HEK293 (cell line): ENCODE measurements around the gene WDR55.

Experiments
- FEZF1 ChIP-seq: fragments of 450-650 bp; formaldehyde crosslinking; IDR thresholded peaks from 2 replicates; pipeline ENCODE4 v1.5.1; 2016; ENCODE audit warnings: missing biosample characterization, missing genetic modification characterization
- HOXD13 ChIP-seq: sonication (generic); formaldehyde crosslinking; IDR thresholded peaks from 2 replicates; pipeline ENCODE4 v1.8.0; 2022; ENCODE audit warnings: missing genetic modification reagents, borderline replicate concordance
- IKZF3 ChIP-seq: fragments of 450-650 bp; IDR thresholded peaks from 2 replicates; pipeline ENCODE4 v1.5.0; 2018; ENCODE audit warnings: missing biosample characterization, mild to moderate bottlenecking, missing genetic modification characterization, moderate library complexity
- KLF10 ChIP-seq: fragments of 450-650 bp; IDR thresholded peaks from 2 replicates; pipeline ENCODE4 v1.5.1; 2018; ENCODE audit warnings: missing biosample characterization, mild to moderate bottlenecking, missing genetic modification characterization
- MZF1 ChIP-seq: fragments of 450-650 bp; formaldehyde crosslinking; IDR thresholded peaks from 2 replicates; pipeline ENCODE4 v1.5.1; 2017; ENCODE audit warnings: missing biosample characterization, missing genetic modification characterization, borderline replicate concordance
- RBAK ChIP-seq: fragments of 450-650 bp; formaldehyde crosslinking; IDR thresholded peaks from 2 replicates; pipeline ENCODE4 v1.5.1; 2016; ENCODE audit warnings: missing biosample characterization, missing genetic modification characterization
- WT1 ChIP-seq: fragments of 450-650 bp; formaldehyde crosslinking; IDR thresholded peaks from 2 replicates; pipeline ENCODE4 v1.5.1; 2016; ENCODE audit warnings: missing biosample characterization, missing genetic modification characterization
- ZBTB21 ChIP-seq: fragments of 450-650 bp; formaldehyde crosslinking; IDR thresholded peaks from 2 replicates; pipeline ENCODE4 v1.5.1; 2017; ENCODE audit warnings: missing biosample characterization, missing genetic modification characterization
- ZFP41 ChIP-seq: fragments of 450-650 bp; formaldehyde crosslinking; IDR thresholded peaks from 2 replicates; pipeline ENCODE4 v1.5.1; 2016; ENCODE audit warnings: missing biosample characterization, missing genetic modification characterization, borderline replicate concordance
- ZFP69B ChIP-seq: fragments of 450-650 bp; formaldehyde crosslinking; IDR thresholded peaks from 2 replicates; pipeline ENCODE4 v1.5.1; 2016; ENCODE audit warnings: missing biosample characterization, missing genetic modification characterization
- ZIC2 ChIP-seq: fragments of 450-650 bp; formaldehyde crosslinking; IDR thresholded peaks from 2 replicates; pipeline ENCODE4 v1.5.1; 2016; ENCODE audit warnings: missing biosample characterization, missing genetic modification characterization
- ZNF138 ChIP-seq: fragments of 450-650 bp; formaldehyde crosslinking; IDR thresholded peaks from 2 replicates; pipeline ENCODE4 v1.5.1; 2016; ENCODE audit warnings: missing biosample characterization, missing genetic modification characterization, borderline replicate concordance
- ZNF266 ChIP-seq: fragments of 450-650 bp; formaldehyde crosslinking; IDR thresholded peaks from 2 replicates; pipeline ENCODE4 v1.5.1; 2016; ENCODE audit warnings: missing biosample characterization, missing genetic modification characterization, low read depth
- ZNF37A ChIP-seq: fragments of 450-650 bp; IDR thresholded peaks from 2 replicates; pipeline ENCODE4 v1.5.1; 2018; ENCODE audit warnings: missing biosample characterization, missing genetic modification characterization
- ZNF596 ChIP-seq: fragments of 450-650 bp; IDR thresholded peaks from 2 replicates; pipeline ENCODE4 v1.5.0; 2018; ENCODE audit warnings: missing biosample characterization, mild to moderate bottlenecking, missing genetic modification characterization, moderate library complexity
- ZNF626 ChIP-seq: fragments of 450-650 bp; sonication (Bioruptor Pico); formaldehyde crosslinking; IDR thresholded peaks from 2 replicates; pipeline ENCODE4 v1.5.1; 2018; ENCODE audit warnings: missing biosample characterization, missing genetic modification characterization, inconsistent platforms
- ZNF660 ChIP-seq: fragments of 450-650 bp; IDR thresholded peaks from 2 replicates; pipeline ENCODE4 v1.5.1; 2018; ENCODE audit warnings: missing biosample characterization, mild to moderate bottlenecking, missing genetic modification characterization
- ZSCAN23 ChIP-seq: fragments of 450-650 bp; formaldehyde crosslinking; IDR thresholded peaks from 2 replicates; pipeline ENCODE4 v1.5.1; 2016; ENCODE audit warnings: missing biosample characterization, missing genetic modification characterization
- TF ChIP-seq, protein P1 (sequence below): fragments of 450-650 bp; formaldehyde crosslinking; conservative IDR thresholded peaks from 2 replicates; pipeline ENCODE4 v1.5.1; 2016; ENCODE audit warnings: low read depth, missing biosample characterization, missing genetic modification characterization
- TF ChIP-seq, protein P2 (sequence below): fragments of 450-650 bp; formaldehyde crosslinking; IDR thresholded peaks from 2 replicates; pipeline ENCODE4 v1.5.1; 2017; ENCODE audit warnings: missing biosample characterization, missing genetic modification characterization
- TF ChIP-seq, protein P3 (sequence below): fragments of 450-650 bp; formaldehyde crosslinking; IDR thresholded peaks from 2 replicates; pipeline ENCODE4 v1.5.1; 2016; ENCODE audit warnings: missing biosample characterization, missing genetic modification characterization, low read depth
- TF ChIP-seq, protein P4 (sequence below): fragments of 450-650 bp; formaldehyde crosslinking; IDR thresholded peaks from 2 replicates; pipeline ENCODE4 v1.5.1; 2016; ENCODE audit warnings: missing biosample characterization, missing genetic modification characterization
- TF ChIP-seq, protein P5 (sequence below): fragments of 450-650 bp; formaldehyde crosslinking; IDR thresholded peaks from 2 replicates; pipeline ENCODE4 v1.5.1; 2016; ENCODE audit warnings: missing biosample characterization, missing genetic modification characterization
- TF ChIP-seq, protein P6 (sequence below): fragments of 450-650 bp; formaldehyde crosslinking; IDR thresholded peaks from 2 replicates; pipeline ENCODE4 v1.5.1; 2017; ENCODE audit warnings: missing biosample characterization, mild to moderate bottlenecking, missing genetic modification characterization, moderate library complexity

WDR55 gene

DNA sequence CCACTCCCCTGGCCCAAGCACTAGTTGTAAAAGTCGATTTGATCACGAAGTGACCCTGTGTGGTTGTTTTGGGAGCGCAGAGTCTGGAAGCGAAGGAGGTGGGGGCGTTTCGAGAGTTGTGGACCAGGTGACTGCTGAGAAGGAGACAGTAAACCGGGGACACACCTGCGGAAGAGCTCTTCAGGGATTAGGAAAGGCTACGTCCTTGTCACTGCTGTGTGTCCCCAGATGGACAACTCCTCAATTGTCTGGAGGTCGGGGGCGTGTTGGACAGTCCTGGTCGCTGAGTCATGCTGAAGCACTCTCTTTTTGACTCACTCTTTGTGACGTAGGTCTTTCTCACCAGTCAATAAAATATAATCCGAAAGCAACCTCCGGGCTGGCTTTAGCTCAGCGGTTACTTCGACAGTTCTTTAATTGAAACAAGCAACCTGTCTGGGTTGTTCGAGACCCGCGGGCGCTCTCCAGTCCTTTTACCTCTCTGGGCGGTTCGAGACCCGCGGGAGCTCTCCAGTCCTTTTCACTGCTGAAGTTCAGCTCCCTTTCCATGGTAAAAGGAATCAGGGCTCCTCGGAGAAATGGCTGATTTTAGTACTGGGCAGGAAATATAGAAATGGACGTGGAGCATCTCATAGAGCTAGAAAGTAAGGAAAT is 46.3 kb downstream of the WDR55 start (continued):
- TF ChIP-seq, protein P1, sequence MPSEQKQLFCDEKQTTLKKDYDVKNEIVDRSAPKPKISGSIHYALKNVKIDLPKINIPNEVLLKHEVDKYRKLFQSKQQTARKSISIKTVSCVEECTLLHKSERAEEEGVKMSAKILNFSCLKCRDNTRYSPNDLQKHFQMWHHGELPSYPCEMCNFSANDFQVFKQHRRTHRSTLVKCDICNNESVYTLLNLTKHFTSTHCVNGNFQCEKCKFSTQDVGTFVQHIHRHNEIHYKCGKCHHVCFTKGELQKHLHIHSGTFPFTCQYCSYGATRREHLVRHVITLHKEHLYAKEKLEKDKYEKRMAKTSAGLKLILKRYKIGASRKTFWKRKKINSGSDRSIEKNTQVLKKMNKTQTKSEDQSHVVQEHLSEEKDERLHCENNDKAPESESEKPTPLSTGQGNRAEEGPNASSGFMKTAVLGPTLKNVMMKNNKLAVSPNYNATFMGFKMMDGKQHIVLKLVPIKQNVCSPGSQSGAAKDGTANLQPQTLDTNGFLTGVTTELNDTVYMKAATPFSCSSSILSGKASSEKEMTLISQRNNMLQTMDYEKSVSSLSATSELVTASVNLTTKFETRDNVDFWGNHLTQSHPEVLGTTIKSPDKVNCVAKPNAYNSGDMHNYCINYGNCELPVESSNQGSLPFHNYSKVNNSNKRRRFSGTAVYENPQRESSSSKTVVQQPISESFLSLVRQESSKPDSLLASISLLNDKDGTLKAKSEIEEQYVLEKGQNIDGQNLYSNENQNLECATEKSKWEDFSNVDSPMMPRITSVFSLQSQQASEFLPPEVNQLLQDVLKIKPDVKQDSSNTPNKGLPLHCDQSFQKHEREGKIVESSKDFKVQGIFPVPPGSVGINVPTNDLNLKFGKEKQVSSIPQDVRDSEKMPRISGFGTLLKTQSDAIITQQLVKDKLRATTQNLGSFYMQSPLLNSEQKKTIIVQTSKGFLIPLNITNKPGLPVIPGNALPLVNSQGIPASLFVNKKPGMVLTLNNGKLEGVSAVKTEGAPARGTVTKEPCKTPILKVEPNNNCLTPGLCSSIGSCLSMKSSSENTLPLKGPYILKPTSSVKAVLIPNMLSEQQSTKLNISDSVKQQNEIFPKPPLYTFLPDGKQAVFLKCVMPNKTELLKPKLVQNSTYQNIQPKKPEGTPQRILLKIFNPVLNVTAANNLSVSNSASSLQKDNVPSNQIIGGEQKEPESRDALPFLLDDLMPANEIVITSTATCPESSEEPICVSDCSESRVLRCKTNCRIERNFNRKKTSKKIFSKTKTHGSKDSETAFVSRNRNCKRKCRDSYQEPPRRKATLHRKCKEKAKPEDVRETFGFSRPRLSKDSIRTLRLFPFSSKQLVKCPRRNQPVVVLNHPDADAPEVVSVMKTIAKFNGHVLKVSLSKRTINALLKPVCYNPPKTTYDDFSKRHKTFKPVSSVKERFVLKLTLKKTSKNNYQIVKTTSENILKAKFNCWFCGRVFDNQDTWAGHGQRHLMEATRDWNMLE (tag by site-specific recombination): peak; percentile 10; the same call in 1 of the 2 replicates
- TF ChIP-seq ZNF37A (tag by site-specific recombination) (no peak), ZBTB21 (tag by site-specific recombination) (peak; percentile 88), ZIC2 (peak; percentile 21; the same call in 1 of the 2 replicates), ZNF138 (tag by site-specific recombination) (no peak), RBAK (tag by site-specific recombination) (no peak), KLF10 (tag by site-specific recombination) (peak; percentile 92), ZNF626 (tag by site-specific recombination) (no peak), ZFP41 (no peak), ZNF660 (tag by site-specific recombination) (peak; percentile 98), ZSCAN23 (tag by site-specific recombination) (peak; percentile 87; the same call in 1 of the 2 replicates), FEZF1 (tag by site-specific recombination) (peak; percentile 30; the same call in 1 of the 2 replicates), IKZF3 (tag by site-specific recombination) (peak; percentile 97), HOXD13 (CRISPR knock-in tag) (no peak), ZFP69B (peak; percentile 46; the same call in 1 of the 2 replicates), MZF1 (no peak), WT1 (tag by site-specific recombination) (peak; percentile 75), ZNF596 (tag by site-specific recombination) (no peak), ZNF266 (no peak)
- TF ChIP-seq, protein P2, sequence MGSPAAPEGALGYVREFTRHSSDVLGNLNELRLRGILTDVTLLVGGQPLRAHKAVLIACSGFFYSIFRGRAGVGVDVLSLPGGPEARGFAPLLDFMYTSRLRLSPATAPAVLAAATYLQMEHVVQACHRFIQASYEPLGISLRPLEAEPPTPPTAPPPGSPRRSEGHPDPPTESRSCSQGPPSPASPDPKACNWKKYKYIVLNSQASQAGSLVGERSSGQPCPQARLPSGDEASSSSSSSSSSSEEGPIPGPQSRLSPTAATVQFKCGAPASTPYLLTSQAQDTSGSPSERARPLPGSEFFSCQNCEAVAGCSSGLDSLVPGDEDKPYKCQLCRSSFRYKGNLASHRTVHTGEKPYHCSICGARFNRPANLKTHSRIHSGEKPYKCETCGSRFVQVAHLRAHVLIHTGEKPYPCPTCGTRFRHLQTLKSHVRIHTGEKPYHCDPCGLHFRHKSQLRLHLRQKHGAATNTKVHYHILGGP (tag by site-specific recombination): no peak
- TF ChIP-seq, protein P3, sequence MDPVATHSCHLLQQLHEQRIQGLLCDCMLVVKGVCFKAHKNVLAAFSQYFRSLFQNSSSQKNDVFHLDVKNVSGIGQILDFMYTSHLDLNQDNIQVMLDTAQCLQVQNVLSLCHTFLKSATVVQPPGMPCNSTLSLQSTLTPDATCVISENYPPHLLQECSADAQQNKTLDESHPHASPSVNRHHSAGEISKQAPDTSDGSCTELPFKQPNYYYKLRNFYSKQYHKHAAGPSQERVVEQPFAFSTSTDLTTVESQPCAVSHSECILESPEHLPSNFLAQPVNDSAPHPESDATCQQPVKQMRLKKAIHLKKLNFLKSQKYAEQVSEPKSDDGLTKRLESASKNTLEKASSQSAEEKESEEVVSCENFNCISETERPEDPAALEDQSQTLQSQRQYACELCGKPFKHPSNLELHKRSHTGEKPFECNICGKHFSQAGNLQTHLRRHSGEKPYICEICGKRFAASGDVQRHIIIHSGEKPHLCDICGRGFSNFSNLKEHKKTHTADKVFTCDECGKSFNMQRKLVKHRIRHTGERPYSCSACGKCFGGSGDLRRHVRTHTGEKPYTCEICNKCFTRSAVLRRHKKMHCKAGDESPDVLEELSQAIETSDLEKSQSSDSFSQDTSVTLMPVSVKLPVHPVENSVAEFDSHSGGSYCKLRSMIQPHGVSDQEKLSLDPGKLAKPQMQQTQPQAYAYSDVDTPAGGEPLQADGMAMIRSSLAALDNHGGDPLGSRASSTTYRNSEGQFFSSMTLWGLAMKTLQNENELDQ (tag by site-specific recombination): no peak
- TF ChIP-seq, protein P4, sequence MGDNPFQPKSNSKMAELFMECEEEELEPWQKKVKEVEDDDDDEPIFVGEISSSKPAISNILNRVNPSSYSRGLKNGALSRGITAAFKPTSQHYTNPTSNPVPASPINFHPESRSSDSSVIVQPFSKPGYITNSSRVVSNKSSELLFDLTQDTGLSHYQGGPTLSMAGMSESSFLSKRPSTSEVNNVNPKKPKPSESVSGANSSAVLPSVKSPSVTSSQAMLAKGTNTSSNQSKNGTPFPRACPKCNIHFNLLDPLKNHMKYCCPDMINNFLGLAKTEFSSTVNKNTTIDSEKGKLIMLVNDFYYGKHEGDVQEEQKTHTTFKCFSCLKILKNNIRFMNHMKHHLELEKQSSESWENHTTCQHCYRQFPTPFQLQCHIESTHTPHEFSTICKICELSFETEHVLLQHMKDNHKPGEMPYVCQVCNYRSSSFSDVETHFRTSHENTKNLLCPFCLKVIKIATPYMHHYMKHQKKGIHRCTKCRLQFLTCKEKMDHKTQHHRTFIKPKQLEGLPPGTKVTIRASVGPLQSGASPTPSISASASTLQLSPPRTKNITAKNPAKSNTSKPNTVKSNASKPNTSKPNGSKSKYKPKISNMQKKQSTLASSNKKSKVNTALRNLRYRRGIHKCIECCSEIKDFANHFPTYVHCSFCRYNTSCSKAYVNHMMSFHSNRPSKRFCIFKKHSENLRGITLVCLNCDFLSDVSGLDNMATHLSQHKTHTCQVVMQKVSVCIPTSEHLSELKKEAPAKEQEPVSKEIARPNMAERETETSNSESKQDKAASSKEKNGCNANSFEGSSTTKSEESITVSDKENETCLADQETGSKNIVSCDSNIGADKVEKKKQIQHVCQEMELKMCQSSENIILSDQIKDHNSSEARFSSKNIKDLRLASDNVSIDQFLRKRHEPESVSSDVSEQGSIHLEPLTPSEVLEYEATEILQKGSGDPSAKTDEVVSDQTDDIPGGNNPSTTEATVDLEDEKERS (tag by site-specific recombination): 0 out of 2 replicates have a peak, but pooled peaks have one; percentile 15
- TF ChIP-seq, protein P5, sequence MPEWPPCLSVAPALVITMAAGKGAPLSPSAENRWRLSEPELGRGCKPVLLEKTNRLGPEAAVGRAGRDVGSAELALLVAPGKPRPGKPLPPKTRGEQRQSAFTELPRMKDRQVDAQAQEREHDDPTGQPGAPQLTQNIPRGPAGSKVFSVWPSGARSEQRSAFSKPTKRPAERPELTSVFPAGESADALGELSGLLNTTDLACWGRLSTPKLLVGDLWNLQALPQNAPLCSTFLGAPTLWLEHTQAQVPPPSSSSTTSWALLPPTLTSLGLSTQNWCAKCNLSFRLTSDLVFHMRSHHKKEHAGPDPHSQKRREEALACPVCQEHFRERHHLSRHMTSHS: no peak
- TF ChIP-seq, protein P6, sequence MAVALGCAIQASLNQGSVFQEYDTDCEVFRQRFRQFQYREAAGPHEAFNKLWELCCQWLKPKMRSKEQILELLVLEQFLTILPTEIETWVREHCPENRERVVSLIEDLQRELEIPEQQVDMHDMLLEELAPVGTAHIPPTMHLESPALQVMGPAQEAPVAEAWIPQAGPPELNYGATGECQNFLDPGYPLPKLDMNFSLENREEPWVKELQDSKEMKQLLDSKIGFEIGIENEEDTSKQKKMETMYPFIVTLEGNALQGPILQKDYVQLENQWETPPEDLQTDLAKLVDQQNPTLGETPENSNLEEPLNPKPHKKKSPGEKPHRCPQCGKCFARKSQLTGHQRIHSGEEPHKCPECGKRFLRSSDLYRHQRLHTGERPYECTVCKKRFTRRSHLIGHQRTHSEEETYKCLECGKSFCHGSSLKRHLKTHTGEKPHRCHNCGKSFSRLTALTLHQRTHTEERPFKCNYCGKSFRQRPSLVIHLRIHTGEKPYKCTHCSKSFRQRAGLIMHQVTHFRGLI: peak; percentile 41; the same call in 1 of the 2 replicates
